ENCODE results near the gene INPP5K.

The INPP5K gene

DNA sequence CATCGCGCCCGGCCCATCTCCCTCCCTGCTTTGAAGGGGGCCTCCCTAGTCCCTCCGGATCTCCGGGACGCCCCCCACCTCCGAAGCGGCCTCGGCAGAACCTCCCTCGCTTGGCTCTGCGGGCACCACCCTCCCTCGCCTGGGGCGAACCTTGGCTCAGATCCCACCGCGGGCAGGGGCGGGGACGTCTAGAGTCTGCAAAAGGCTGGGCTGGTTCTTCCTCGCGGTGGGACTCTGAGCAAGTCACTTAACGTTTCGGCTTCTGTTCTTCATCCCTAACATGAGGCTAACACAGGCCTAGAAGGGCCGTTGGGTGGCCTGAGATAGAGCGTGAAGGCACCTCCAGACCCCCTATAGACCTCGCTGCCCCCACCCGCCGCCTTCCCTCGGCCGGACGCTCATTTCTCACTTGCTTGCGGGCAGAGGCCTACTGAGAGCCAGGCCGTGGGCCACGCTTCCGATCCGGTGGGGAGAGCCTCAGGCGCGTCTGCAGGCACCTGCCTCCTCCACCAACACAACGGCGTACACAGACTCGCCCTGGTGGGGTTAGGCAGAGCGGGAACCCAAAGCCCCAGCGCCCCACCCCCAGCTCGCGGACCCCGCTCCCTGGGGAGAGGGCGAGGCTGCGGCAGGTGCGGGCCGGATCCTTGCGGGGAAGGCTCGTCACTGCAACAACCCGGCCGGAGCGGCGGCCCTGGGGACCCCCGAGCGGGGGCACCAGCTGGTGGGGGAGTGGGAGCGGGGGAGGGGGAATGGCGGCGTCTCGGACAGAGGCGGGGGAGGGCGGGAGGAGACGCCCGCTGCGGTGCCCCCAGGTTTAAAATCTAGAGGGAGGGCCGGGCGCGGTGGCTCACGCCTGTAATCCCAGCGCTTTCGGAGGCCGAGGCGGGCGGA is 29.4 kb downstream of the INPP5K start:
- Histone ChIP-seq H3K36me3 (ENCODE audit: control insufficient read depth in 2 of 2, insufficient read depth in 2 of 2, low read length in 2 of 2) (peaks cover 12 to 13% of the 10 kb centered on the region in 2 donors), H3K27ac (ENCODE audit: low read depth in 2 of 2, low read length in 2 of 2) (peak overlapping the region; percentile 96), H3K9me3 (ENCODE audit: control insufficient read depth in 2 of 2, low read length in 2 of 2) (no peaks in the 10 kb centered on the region), H3K4me1 (ENCODE audit: control insufficient read depth in 2 of 2, insufficient read depth in 2 of 2, low read length in 2 of 2) (peaks cover 31 to 41% of the 10 kb centered on the region in 2 donors), H3K27me3 (ENCODE audit: control insufficient read depth in 2 of 2, insufficient read depth in 2 of 2, low read length in 2 of 2) (no peaks in the 10 kb centered on the region), H3K4me3 (ENCODE audit: low read length in 2 of 2) (peak overlapping the region; percentile 60 to 68), H3K9ac (ENCODE audit: low read depth in 1 of 2, low read length in 2 of 2) (peak overlapping the region; percentile 75 to 83)

DNA sequence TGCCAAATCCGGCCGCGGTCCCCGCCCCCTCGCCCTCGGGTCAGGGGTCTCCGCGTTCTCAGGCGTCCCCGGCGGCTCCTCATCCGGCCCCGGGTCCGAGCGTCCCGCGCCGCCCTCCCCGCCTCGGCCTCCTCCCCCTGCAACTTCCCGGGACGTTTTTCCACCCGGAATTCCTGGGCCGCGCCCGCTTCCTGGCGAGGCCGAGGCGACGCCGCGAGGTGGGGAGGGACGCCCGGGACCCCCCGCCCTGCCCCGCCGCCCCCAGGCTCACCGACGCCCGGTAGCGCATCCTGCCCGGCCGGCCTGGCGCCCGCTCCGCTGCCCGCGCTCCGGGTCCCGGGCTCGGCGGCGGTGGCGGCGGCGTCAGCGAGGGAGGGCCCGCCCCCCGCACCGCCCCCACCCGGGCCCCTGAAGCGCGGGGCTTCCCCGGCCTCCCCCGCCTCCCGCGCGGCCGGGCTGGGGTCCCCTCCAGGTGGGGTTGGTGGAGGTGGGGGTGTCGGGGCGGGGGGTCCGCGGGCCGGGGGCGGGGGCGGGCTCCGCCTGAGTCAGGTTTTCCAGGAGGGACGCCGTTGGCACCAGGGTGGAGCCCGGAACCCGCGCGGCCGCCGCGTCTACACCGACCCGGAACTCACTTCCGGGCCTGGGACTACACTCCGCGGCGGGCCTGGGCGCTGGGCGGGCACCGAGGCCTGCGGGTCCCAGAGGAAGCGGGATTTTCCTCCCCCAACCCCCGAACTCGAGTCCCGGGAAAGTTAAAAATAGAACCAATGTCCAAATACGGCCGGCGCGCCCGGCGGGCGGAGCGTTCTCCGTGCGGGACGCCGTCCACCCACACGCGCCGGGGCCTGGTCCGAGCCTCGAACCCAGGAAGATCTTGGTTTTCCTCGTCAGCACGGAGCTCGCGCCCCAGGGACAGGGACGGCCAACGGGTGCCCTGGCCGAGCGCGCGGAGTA is 30.7 kb downstream of the INPP5K start:
- Histone ChIP-seq H3K9me3 (ENCODE audit: control insufficient read depth in 2 of 2, low read length in 2 of 2) (no peaks in the 10 kb centered on the region), H3K4me1 (ENCODE audit: control insufficient read depth in 2 of 2, insufficient read depth in 2 of 2, low read length in 2 of 2) (peaks cover 27 to 36% of the 10 kb centered on the region in 2 donors), H3K27me3 (ENCODE audit: control insufficient read depth in 2 of 2, insufficient read depth in 2 of 2, low read length in 2 of 2) (no peaks in the 10 kb centered on the region), H3K9ac (ENCODE audit: low read depth in 1 of 2, low read length in 2 of 2) (peak overlapping the region; percentile 92), H3K4me3 (ENCODE audit: low read length in 2 of 2) (peak overlapping the region; percentile 79), H3K27ac (ENCODE audit: low read depth in 2 of 2, low read length in 2 of 2) (peak overlapping the region; percentile 96 to 98), H3K36me3 (ENCODE audit: control insufficient read depth in 2 of 2, insufficient read depth in 2 of 2, low read length in 2 of 2) (peaks cover 21 to 24% of the 10 kb centered on the region in 2 donors)

DNA sequence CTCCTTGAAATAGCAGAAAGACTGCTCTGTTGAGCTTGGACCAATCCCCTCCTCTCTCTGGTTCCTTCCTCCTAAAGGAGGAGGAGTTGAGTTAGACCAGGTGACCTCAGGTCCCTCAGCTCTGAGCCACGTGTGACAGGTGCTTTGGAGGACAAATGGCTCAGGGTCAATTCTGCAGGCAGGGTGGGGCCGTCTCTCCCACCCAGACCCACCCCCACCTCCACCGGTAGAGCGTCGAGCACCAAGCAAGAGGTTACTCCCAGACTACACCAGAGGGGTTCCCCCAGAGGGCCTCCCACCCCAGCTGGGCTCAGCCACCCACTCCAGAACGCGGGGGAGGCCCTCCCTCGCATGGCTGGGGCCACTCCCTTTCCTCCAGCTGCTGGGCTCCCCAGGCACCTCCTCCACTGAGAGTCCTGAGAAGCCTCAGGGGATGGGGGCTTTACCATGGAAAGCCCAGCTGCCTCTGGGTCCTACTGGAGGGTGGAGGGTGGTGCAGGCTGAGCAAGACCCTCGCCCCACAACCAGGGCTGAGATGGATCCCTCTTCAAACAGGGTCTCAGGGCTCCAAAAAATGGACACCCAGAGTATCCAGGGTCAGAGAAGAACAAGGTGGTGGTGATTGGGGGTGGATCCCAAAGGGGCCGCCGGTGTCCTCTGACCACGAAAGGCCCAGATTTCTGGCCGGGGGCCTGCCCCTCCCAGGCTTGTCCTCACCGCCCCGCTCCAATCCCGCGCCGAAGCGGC is 31.6 kb downstream of the INPP5K start:
- peak overlapping the region; percentile 79 for H3K4me3 ChIP-seq (ENCODE audit: low read length in 2 of 2)
- peaks cover 20 to 31% of the 10 kb centered on the region in 2 donors for H3K4me1 ChIP-seq (ENCODE audit: control insufficient read depth in 2 of 2, insufficient read depth in 2 of 2, low read length in 2 of 2)
- no peaks in the 10 kb centered on the region for H3K27me3 ChIP-seq (ENCODE audit: control insufficient read depth in 2 of 2, insufficient read depth in 2 of 2, low read length in 2 of 2)
- peak overlapping the region; percentile 92 for H3K9ac ChIP-seq (ENCODE audit: low read depth in 1 of 2, low read length in 2 of 2)
- no peaks in the 10 kb centered on the region for H3K9me3 ChIP-seq (ENCODE audit: control insufficient read depth in 2 of 2, low read length in 2 of 2)
- H3K27ac ChIP-seq (ENCODE audit: low read depth in 2 of 2, low read length in 2 of 2): peak overlapping the region; percentile 94 to 98
- H3K36me3 ChIP-seq (ENCODE audit: control insufficient read depth in 2 of 2, insufficient read depth in 2 of 2, low read length in 2 of 2): peaks cover 25 to 28% of the 10 kb centered on the region in 2 donors

DNA sequence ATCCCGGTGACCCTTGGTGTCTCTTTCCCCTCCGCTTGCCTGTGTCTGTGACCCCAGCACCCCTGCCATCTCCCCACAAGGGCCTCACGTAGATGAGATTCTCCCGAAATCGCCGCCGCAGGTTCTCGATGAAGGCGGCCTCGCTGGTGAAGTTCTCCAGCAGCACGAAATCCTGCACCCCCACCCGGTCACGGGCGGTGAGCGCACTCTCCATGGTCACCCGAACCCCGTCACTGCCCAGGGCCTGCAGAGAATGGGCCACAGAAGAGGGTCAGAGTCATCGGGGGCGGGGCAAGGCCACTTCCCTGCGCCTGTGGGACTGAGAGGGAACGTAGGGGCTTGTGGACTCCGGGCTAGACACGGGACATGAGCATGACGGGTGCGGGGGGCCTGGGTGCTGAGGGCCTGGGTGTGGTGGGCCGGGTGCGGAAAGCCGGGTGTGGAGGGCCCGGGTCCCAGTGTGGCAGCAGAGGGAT is 32.3 kb downstream of the INPP5K start:
- peak overlapping the region; percentile 50 to 79 for H3K4me3 ChIP-seq (ENCODE audit: low read length in 2 of 2)
- H3K9me3 ChIP-seq (ENCODE audit: control insufficient read depth in 2 of 2, low read length in 2 of 2): no peaks in the 10 kb centered on the region
- H3K27me3 ChIP-seq (ENCODE audit: control insufficient read depth in 2 of 2, insufficient read depth in 2 of 2, low read length in 2 of 2): no peaks in the 10 kb centered on the region
- peaks cover 16 to 30% of the 10 kb centered on the region in 2 donors for H3K4me1 ChIP-seq (ENCODE audit: control insufficient read depth in 2 of 2, insufficient read depth in 2 of 2, low read length in 2 of 2)
- H3K9ac ChIP-seq (ENCODE audit: low read depth in 1 of 2, low read length in 2 of 2): peak overlapping the region; percentile 39 to 68
- H3K27ac ChIP-seq (ENCODE audit: low read depth in 2 of 2, low read length in 2 of 2): peak overlapping the region; percentile 72 to 98
- H3K36me3 ChIP-seq (ENCODE audit: control insufficient read depth in 2 of 2, insufficient read depth in 2 of 2, low read length in 2 of 2): peaks cover 30 to 31% of the 10 kb centered on the region in 2 donors

DNA sequence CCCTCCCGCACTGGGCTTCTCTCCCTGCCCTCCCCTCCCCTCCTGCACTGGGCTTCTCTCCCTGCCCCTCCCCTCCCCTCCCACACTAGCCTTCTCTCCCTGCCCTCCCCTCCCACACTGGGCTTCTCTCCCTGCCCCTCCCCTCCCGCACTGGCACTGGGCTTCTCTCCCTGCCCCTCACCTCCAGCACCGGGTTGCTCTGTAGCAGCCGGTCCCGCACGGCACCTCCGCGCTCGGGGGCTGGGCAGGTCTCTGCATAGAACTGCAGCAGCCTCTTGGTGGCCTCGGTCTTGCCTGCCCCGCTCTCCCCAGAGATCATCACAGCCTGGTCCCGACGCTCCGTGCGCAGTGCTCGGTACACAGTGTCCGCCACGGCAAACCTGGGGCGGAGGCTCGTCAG is 33.7 kb downstream of the INPP5K start:
- Histone ChIP-seq H3K27ac (ENCODE audit: low read depth in 2 of 2, low read length in 2 of 2) (no peak overlapping the region), H3K9me3 (ENCODE audit: control insufficient read depth in 2 of 2, low read length in 2 of 2) (no peaks in the 10 kb centered on the region), H3K27me3 (ENCODE audit: control insufficient read depth in 2 of 2, insufficient read depth in 2 of 2, low read length in 2 of 2) (no peaks in the 10 kb centered on the region), H3K9ac (ENCODE audit: low read depth in 1 of 2, low read length in 2 of 2) (no peak overlapping the region), H3K4me1 (ENCODE audit: control insufficient read depth in 2 of 2, insufficient read depth in 2 of 2, low read length in 2 of 2) (peaks cover 8 to 18% of the 10 kb centered on the region in 2 donors), H3K4me3 (ENCODE audit: low read length in 2 of 2) (no peak overlapping the region), H3K36me3 (ENCODE audit: control insufficient read depth in 2 of 2, insufficient read depth in 2 of 2, low read length in 2 of 2) (peaks cover 44% of the 10 kb centered on the region in 2 donors)

DNA sequence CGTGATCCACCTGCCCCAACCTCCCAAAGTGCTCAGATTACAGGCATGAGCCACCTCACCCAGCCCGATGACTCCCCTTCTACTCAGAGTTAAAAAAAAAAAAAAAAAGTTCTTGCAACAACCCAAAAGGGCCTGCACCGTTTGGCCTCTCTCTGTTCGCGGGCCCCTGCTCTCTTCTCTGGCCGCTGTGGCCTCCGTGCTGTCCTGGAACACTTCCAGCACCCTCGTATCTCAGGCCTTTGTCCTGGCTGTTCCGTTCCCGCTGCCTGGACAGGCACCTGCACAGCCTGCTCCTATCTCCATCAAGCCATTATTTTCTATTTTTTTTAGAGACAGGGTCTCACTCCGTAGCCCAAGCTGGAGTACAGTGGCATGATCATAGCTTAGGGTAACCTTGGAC is 34.7 kb downstream of the INPP5K start:
- Histone ChIP-seq H3K27ac (ENCODE audit: low read depth in 2 of 2, low read length in 2 of 2) (no peak overlapping the region), H3K36me3 (ENCODE audit: control insufficient read depth in 2 of 2, insufficient read depth in 2 of 2, low read length in 2 of 2) (peaks cover 50 to 51% of the 10 kb centered on the region in 2 donors), H3K4me1 (ENCODE audit: control insufficient read depth in 2 of 2, insufficient read depth in 2 of 2, low read length in 2 of 2) (peaks cover 4 to 12% of the 10 kb centered on the region in 2 donors)

DNA sequence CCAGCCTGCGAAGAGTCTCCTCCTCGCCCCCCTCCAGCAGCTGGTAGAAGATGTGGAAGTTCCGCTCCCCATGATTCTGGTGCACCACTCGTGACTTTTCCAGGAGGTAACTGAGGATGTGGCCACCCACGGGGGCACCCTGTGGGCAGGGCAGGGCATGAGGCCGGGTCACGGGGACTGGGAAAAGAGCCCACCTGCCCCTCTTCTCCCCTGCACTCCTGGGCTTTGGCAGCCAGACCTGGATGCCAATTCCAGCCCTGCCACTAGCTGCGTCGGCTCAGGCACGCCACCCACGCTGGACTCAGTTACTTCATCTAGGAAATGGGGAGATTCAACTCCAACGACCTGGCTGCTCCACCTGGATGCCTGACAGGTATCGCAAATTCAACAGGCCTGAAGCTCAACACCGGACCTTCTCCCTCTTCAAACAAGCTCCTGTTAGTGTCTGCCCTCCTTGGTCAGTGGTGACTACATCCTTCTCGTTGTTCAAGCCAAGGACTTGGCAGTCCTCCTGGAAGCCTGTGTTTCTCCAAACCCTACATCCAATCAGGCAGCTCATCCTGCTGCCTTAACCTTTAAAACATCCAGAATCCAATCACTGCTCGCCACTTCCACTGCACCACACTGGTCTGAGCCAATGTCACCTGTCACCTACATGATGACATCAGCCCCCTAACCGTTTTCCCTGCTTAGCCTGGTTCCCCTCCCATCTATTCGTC is 35.5 kb downstream of the INPP5K start:
- Histone ChIP-seq H3K36me3 (ENCODE audit: control insufficient read depth in 2 of 2, insufficient read depth in 2 of 2, low read length in 2 of 2) (peaks cover 51 to 55% of the 10 kb centered on the region in 2 donors), H3K4me1 (ENCODE audit: control insufficient read depth in 2 of 2, insufficient read depth in 2 of 2, low read length in 2 of 2) (peaks cover 4 to 8% of the 10 kb centered on the region in 2 donors), H3K9ac (ENCODE audit: low read depth in 1 of 2, low read length in 2 of 2) (no peak overlapping the region), H3K27me3 (ENCODE audit: control insufficient read depth in 2 of 2, insufficient read depth in 2 of 2, low read length in 2 of 2) (no peaks in the 10 kb centered on the region), H3K4me3 (ENCODE audit: low read length in 2 of 2) (no peak overlapping the region), H3K9me3 (ENCODE audit: control insufficient read depth in 2 of 2, low read length in 2 of 2) (no peaks in the 10 kb centered on the region), H3K27ac (ENCODE audit: low read depth in 2 of 2, low read length in 2 of 2) (no peak overlapping the region)

More for the DNA sequence above, 34.7 kb downstream of the INPP5K start:
- Histone ChIP-seq H3K9me3 (ENCODE audit: control insufficient read depth in 2 of 2, low read length in 2 of 2) (no peaks in the 10 kb centered on the region), H3K9ac (ENCODE audit: low read depth in 1 of 2, low read length in 2 of 2) (no peak overlapping the region), H3K27me3 (ENCODE audit: control insufficient read depth in 2 of 2, insufficient read depth in 2 of 2, low read length in 2 of 2) (no peaks in the 10 kb centered on the region), H3K4me3 (ENCODE audit: low read length in 2 of 2) (no peak overlapping the region)

DNA sequence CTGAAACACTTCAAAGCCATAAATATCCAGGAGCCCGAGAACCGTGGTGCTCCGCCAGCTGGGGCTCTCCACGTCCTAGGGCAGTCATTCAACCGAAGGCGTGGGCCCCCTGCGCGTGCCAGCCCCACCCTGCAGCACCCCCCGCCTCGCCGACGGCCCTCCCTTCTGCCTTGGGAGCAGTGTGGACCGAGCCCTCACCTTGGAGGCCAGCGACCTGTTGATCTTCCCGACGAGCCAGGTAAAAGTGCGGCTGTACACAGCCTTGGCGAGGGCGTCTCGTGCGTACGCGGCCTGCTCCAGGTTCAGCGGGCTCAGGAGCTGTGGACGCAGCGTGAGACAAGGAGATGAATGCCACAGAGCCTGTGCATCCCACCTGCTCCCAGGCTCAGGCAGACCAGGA is 38.0 kb downstream of the INPP5K start:
- Histone ChIP-seq H3K27ac (ENCODE audit: low read depth in 2 of 2, low read length in 2 of 2) (no peak overlapping the region), H3K9me3 (ENCODE audit: control insufficient read depth in 2 of 2, low read length in 2 of 2) (no peaks in the 10 kb centered on the region), H3K4me1 (ENCODE audit: control insufficient read depth in 2 of 2, insufficient read depth in 2 of 2, low read length in 2 of 2) (no peaks in the 10 kb centered on the region), H3K9ac (ENCODE audit: low read depth in 1 of 2, low read length in 2 of 2) (no peak overlapping the region), H3K27me3 (ENCODE audit: control insufficient read depth in 2 of 2, insufficient read depth in 2 of 2, low read length in 2 of 2) (no peaks in the 10 kb centered on the region), H3K36me3 (ENCODE audit: control insufficient read depth in 2 of 2, insufficient read depth in 2 of 2, low read length in 2 of 2) (peaks cover 63% of the 10 kb centered on the region in 2 donors), H3K4me3 (ENCODE audit: low read length in 2 of 2) (no peak overlapping the region)

DNA sequence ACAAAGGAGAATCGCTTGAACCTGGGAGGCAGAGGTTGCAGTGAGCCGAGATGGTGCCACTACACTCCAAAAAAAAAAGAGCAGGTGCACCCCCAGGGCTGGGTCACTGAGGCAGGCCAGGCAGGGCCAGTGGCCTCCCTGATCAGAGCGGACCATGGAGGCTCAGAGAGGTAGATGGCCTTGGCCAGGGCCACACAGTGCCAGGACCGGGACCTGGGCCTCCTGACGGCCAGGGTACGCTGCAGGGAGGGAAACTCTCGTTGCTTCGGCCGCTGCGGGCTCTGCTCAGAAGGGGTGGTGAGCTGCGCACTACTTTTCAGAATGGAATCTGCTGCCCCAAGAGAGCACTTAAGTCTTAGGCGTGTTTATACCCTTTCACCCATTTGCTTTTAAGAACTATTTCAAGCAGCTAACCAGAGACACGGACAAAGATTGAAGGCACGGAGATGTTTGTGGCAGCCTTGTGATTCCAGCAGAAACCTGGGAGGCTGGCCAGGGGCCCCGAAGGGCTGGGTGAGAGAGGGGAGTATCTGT is 41.0 kb downstream of the INPP5K start:
- H3K27ac ChIP-seq (ENCODE audit: low read depth in 2 of 2, low read length in 2 of 2): no peak overlapping the region
- no peaks in the 10 kb centered on the region for H3K27me3 ChIP-seq (ENCODE audit: control insufficient read depth in 2 of 2, insufficient read depth in 2 of 2, low read length in 2 of 2)
- no peaks in the 10 kb centered on the region for H3K9me3 ChIP-seq (ENCODE audit: control insufficient read depth in 2 of 2, low read length in 2 of 2)
- H3K4me3 ChIP-seq (ENCODE audit: low read length in 2 of 2): no peak overlapping the region
- no peak overlapping the region for H3K9ac ChIP-seq (ENCODE audit: low read depth in 1 of 2, low read length in 2 of 2)
- H3K36me3 ChIP-seq (ENCODE audit: control insufficient read depth in 2 of 2, insufficient read depth in 2 of 2, low read length in 2 of 2): peaks cover 57 to 59% of the 10 kb centered on the region in 2 donors
- H3K4me1 ChIP-seq (ENCODE audit: control insufficient read depth in 2 of 2, insufficient read depth in 2 of 2, low read length in 2 of 2): no peaks in the 10 kb centered on the region
